NCI-H146 (cell line): Measurements from ENCODE around the gene KLK4.

Source experiments
- DNase-seq: peaks from one replicate; lab custom pipeline; 2025; lab: John Stamatoyannopoulos, UW

Gene KLK4, protein sequence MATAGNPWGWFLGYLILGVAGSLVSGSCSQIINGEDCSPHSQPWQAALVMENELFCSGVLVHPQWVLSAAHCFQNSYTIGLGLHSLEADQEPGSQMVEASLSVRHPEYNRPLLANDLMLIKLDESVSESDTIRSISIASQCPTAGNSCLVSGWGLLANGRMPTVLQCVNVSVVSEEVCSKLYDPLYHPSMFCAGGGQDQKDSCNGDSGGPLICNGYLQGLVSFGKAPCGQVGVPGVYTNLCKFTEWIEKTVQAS

GRCh38 chr19:50911206-50912101, at the start of gene KLK4:
Gene KLK4 (minus strand): TSS chr19:50911395. CDS start chr19:50910738, 657 bp downstream.
- DNase-seq, result no peak

DNA sequence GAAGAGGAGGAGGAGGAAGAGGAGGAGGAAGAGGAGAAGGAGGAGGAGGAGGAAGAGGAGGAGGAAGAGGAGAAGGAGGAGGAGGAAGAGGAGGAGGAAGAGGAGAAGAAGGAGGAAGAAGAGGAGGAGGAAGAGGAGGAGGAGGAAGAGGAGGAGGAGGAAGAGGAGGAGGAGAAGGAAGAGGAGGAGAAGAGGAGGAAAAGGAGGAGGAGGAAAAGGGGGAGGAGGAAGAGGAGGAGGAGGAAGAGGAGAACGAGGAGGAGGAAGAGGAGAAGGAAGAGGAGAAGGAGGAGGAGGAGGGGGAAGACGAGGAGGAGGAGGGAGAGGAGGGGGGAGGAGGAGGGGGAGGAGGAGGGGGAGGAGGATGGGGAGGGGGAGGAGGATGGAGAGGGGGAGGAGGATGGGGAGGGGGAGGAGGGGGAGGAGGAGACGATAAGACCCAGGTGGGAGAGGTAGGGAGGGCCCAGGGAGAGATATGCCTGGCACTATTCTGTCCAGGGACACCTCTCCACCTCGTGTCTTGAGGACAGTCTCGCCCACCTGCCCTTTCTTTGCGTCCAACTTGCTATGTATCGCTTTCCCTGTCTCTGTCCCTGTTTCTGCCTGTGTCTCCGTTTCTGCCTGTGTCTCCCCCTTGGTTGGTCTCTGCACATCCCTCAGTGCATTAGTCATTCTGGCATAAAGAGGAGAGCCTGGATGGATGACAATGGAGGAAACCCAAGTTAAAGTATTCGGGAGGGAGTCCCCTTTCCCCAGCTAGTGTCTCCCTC, 48.7 kb upstream of the KLK4 start:
- DNase-seq, result no peak

- DNase-seq, result no peak
Observed at GRCh38 chr19:50957587-50957986, 46.4 kb upstream of the KLK4 start.

DNA sequence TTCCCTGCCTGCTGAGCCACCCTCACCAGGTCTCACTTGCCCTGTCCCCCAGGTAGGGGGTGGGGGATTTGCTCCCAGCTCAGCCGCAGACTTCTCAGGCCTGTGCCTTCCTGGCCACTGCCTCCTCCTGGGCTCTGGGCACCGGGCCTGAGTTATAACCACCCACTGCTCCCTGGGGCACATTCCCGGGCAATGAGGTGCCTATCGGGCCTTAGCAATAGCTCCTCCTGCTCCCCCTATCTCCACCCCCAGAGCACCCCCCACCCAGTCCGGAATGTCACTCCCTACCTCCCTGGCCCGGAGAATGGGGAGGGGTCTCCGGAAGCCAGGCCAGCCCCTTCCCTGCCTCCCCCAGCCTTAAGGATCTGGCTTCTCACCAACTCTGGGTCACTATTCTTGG, 41.7 kb upstream of the KLK4 start, which contains the start of gene KLK5:
TSS of gene KLK5 (minus strand) at position 129 of the 400 bp plus-strand sequence. CDS start 381 bp downstream, outside the sequence.
- DNase-seq, result no peak

DNA sequence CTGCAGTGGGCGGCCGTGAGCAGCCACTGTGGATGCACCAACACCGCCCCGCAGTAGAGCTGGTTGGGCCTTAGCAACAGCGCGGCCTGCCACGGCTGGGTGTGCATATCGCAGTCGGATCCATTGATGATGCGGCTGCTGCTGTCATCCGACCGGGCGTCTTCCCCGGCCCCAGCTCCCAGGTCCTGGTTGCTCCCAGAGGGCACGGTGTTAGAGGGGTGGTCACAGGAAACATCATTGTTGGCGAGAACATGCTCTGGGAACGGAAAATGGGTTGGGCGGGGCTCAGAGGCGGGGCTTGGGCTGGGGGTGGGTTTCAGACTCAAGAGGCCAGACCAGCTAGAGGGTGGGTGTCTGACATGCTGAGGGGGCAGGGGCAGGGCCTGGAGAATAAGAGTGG, 38.7 kb upstream of the KLK4 start:
- DNase-seq, result no peak

GRCh38 chr19:50947123-50947522, 35.9 kb upstream of the KLK4 start:
- no peak for DNase-seq

DNA sequence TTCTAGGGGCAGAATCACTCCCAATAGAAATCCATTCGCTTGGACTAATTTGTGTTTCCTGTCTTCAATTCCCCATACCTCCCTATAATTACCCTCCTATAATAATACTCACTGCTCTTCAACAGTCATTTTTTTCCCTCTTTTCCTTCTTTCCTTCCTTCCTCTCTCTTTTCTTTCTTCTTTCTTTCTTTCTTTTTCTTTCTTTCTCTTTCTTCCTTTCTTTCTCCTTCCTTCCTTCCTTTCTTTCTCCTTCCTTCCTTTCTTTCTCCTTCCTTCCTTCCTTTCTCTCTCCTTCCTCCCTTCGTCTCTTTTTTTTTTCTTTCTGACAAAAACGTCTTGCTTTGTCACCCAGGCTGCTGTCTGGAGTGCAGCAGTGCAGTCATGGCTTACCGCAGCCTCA, 33.6 kb upstream of the KLK4 start:
- no peak for DNase-seq

DNA sequence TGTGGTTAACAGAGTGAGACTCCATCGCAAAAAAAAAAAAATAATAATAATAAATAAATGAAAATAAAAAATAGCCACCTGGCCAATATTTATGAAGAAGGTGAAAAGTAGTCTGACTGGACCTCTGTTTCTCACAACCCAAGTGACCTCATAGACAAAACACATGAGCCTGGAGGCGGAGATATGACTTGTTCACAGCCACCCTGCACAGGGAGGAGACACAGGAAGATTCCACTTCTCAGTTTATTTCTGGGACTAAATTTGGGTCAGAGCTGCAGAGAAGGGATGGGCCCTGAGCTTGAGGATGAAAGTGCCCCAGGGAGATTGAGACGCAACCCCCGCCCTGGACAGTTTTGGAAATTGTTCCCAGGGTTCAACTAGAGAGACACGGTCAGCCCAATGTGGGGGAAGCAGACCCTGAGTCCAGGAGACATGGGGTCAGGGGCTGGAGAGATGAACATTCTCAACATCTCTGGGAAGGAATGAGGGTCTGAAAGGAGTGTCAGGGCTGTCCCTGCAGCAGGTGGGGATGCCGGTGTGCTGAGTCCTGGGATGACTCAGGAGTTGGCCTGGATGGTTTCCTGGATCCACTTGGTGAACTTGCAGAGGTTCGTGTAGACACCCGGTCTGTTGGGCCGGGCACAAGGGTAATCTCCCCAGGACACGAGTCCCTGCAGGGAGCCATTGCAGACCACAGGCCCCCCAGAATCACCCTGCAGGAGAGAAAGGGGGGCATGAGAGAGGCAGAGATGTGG, 32.1 kb upstream of the KLK4 start:
- DNase-seq, result no peak

DNA sequence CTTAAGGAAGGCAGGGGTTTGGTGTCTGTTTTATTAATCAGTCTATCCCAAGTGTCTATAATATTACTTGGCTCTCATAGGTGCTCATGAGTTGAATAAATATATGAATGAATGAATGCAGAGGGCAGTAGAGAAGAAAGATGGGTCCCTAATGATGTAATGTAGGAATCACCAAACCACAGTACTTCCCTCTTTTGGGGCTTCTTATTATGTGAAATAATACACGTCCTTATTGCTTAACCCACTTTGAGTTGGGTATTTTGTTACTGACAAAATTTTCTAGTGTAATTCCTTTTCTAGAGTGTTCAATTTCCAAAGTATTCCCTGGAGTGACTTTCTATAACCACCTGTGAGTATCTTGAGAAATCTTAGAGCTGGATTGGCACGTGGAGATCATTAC, 28.4 kb upstream of the KLK4 start:
- no peak for DNase-seq

DNA sequence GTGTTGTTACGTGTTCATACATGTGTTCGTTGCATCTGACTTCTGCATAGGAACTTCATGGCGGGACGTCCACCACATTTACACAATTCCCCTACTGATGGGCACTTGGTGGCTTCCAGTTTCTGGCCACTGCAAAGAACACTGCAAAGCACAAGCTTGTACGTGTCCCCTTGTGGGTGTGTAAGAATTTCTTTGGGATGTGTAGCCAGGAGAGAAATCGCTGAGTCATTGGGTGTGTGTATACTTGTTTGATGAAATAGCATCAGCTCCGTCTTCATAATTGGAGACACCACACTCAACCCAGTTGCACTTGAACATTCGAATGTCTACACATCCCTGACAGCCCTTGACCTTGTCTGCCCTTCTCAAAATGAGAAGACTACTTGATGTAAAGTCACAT, 22.4 kb upstream of the KLK4 start:
- DNase-seq, result no peak

GRCh38 chr19:50932690-50933083, 21.5 kb upstream of the KLK4 start:
- no peak for DNase-seq

- DNase-seq, result no peak
Observed at GRCh38 chr19:50932018-50932689, 21.0 kb upstream of the KLK4 start.

GRCh38 chr19:50931023-50931422, 19.8 kb upstream of the KLK4 start:
- DNase-seq, result no peak

GRCh38 chr19:50928831-50929230, 17.6 kb upstream of the KLK4 start:
- DNase-seq, result no peak

- no peak for DNase-seq
Observed at GRCh38 chr19:50926144-50926543, 14.9 kb upstream of the KLK4 start.

DNA sequence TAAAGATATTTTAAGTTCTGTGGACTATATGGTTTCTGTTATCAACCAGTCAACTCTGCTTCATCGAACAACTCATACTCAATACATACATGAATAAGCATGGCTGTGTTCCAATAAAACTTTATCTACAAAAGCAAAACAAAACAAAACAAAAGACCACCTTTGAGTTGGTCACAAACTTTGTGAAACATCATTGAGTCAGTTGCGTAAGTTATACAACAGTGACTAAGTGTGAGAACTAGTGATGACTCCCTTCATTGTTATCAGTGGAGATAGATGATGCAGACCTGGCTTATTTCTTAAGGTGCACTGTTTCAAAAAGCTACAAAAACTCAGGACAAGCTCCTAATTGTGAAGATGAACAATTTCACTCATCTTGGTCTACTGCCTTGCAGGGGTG, 14.5 kb upstream of the KLK4 start:
- no peak for DNase-seq

- DNase-seq, result no peak
Observed at GRCh38 chr19:50924586-50924985, 13.4 kb upstream of the KLK4 start.

DNA sequence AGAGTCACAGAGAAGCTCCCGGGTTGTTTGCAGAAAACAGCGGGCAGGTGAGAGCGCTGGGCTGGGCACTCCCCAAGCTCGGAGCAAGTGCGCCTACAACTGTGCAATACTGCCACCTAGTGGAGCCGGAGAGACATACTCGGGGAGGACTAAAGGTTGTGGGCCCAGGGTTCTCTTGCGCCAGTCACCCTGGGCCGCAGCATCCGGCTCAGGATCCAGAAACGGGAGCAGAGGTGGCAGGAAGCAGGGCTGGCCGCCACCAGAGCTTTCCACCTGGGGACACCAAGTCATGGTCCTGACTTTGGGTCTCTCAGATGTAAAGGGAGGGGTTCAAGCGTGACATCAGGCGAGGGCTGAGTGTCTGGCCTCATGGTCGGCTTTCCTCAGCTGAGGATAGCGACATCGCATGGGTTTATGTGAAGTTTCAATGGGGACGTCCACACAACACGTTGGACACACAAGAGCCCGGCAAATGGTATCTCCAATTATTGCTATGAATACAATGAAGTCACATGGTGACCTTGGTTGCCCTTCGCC, 11.2 kb upstream of the KLK4 start:
- DNase-seq, result peak; percentile 92

- DNase-seq, result peak; percentile 89
Observed at GRCh38 chr19:50921426-50922316, 10.5 kb upstream of the KLK4 start.

DNA sequence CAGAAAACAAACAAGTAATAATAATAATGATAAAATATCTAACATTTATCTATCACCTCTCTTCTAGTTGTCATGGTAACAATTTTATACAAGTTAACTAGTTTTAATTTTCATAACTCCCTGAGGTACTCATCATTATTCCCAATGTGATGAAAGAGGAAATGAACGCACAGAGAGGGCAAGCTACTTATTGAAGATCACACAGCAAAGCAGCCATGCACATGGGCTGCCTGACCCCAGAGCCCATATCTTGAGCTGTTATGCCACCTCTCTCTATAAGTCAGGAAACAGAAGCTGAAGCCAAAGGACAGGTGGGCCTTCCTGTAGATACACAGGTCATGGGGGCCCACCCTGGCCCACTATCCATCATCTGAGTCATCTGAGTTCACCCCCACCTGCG, 4.9 kb upstream of the KLK4 start:
- DNase-seq, result no peak
